Mesenteric fat pad (tissue), 1 donor: Measurements from ENCODE around the gene SPDYE8. TPM values are rescaled to one million over a fixed set of nuclear protein-coding genes. Genes with fewer than 3 reads are reported as not detected.
"Not testable (repeated sequence)": the region's sequence is repeated elsewhere in the genome, so short reads cannot be mapped to it uniquely, and the experiment has no call there.

ENCODE experiments used
- DNase-seq: peaks from one replicate; pipeline ENCODE4 v3.0.0-alpha.2; 2020; ENCODE audit warnings: low spot score
- long read RNA-seq: library from polyadenylated mRNA; unstranded; transcript quantifications from one replicate; pipeline ENCODE4 v2.0.0, GENCODE V29; 2020
- total RNA-seq: library from RNA; stranded (reverse); fragmentation: NEBNext Ultra II Directional; extraction: Animal tissue kit (Norgen Biotek cat#: 25700); gene quantifications from one replicate; pipeline ENCODE4 v1.2.1, GENCODE V29; 2021
- donor health status: DM: yes; HTN: yes; CAD: no.

The SPDYE8 gene
- total RNA-seq, result not detected
- long read RNA-seq, result 0 reads

- DNase-seq, result not testable (repeated sequence)
Observed at GRCh38 chr7:73029666-73030065, at the start of gene SPDYE8. SPDYE8 (minus strand) TSS chr7:73029766; CDS start chr7:73027966, 1,800 bp downstream.

- DNase-seq, result not testable (repeated sequence)
Observed at GRCh38 chr7:73057811-73058210, 28.2 kb upstream of the SPDYE8 start, which contains the start of gene SPDYE11. SPDYE11 (minus strand) TSS chr7:73057911; CDS start chr7:73056111, 1,800 bp downstream.

GRCh38 chr7:73006491-73006890 is 23.1 kb downstream of the SPDYE8 start:
- DNase-seq, result peak; percentile 81

- DNase-seq, result peak; percentile 94
Observed at GRCh38 chr7:73005693-73006447, 23.7 kb downstream of the SPDYE8 start.

- DNase-seq, result peak; percentile 93
Observed at GRCh38 chr7:73005356-73005692, 24.2 kb downstream of the SPDYE8 start.

- DNase-seq, result not testable (repeated sequence)
Observed at GRCh38 chr7:72997887-72998468, 31.6 kb downstream of the SPDYE8 start.

GRCh38 chr7:72997447-72997846 is 32.1 kb downstream of the SPDYE8 start:
- not testable (repeated sequence) for DNase-seq

- peak; percentile 81 for DNase-seq
Observed at GRCh38 chr7:72995484-72995883, 34.1 kb downstream of the SPDYE8 start.

GRCh38 chr7:72990146-72990913 is 39.2 kb downstream of the SPDYE8 start:
- DNase-seq, result peak; percentile 79

- not testable (repeated sequence) for DNase-seq
Observed at GRCh38 chr7:72982084-72982483, 47.5 kb downstream of the SPDYE8 start.

- DNase-seq, result not testable (repeated sequence)
Observed at GRCh38 chr7:72980382-72980781, 49.2 kb downstream of the SPDYE8 start.

GRCh38 chr7:72976434-72976833 is 53.1 kb downstream of the SPDYE8 start:
- not testable (repeated sequence) for DNase-seq

- peak; percentile 84 for DNase-seq
Observed at GRCh38 chr7:72975656-72976286, 53.8 kb downstream of the SPDYE8 start.

- DNase-seq, result not testable (repeated sequence)
Observed at GRCh38 chr7:72974781-72975180, 54.8 kb downstream of the SPDYE8 start.

- not testable (repeated sequence) for DNase-seq
Observed at GRCh38 chr7:72971505-72971904, 58.1 kb downstream of the SPDYE8 start.

Other genes with a start within 250 kb of the SPDYE8 start
- 2.4 TPM for gene TYW1B, start 201.6 kb downstream of the SPDYE8 start, total RNA-seq
- 60.6 TPM for gene POM121, start 104.7 kb downstream of the SPDYE8 start, total RNA-seq
- gene TRIM74, start 60.3 kb downstream of the SPDYE8 start, total RNA-seq, result 0.61 TPM
- gene SPDYE11, start 28.1 kb upstream of the SPDYE8 start, total RNA-seq, result not detected
- gene SPDYE9, start 56.3 kb upstream of the SPDYE8 start, total RNA-seq, result not detected